Glomerular endothelial cell (primary cell): Measurements from ENCODE around the gene PTPRD. TPM values are rescaled to one million over a fixed set of nuclear protein-coding genes. Genes with fewer than 3 reads are reported as not detected.

Experiments
- DNase-seq: peaks from one replicate; pipeline ENCODE4 v3.0.0-alpha.2; 2011; ENCODE audit warnings: low read depth, low spot score; ENCODE audit errors: extremely low read depth
- total RNA-seq: library from RNA; depleted of rRNA; stranded (reverse); fragments of >200 nt; gene quantifications from 2 replicates; pipeline ENCODE4 v1.2.3, GENCODE V29; 2015

Gene PTPRD
- 1.3 and 4.1 TPM in 2 replicates for total RNA-seq

- DNase-seq, result no peak
These were observed at the start of gene PTPRD for GRCh38 chr9:10612641-10613398. Gene PTPRD, minus strand, starts transcription at chr9:10613002.

- no peak for DNase-seq
These were observed 49.2 kb upstream of the PTPRD start for GRCh38 chr9:10661994-10662393.

- no peak for DNase-seq
These were observed 48.6 kb upstream of the PTPRD start for GRCh38 chr9:10661376-10661775.

- no peak for DNase-seq
These were observed 38.2 kb upstream of the PTPRD start for GRCh38 chr9:10651012-10651411.

GRCh38 chr9:10649076-10649475, 36.3 kb upstream of the PTPRD start:
- DNase-seq, result no peak

GRCh38 chr9:10633785-10634184, 21.0 kb upstream of the PTPRD start:
- no peak for DNase-seq

GRCh38 chr9:10614196-10614800, 1.5 kb upstream of the PTPRD start:
- no peak for DNase-seq

- DNase-seq, result no peak
These were observed 617 bp upstream of the PTPRD start for GRCh38 chr9:10613419-10613818.

GRCh38 chr9:10605388-10605787, 7.4 kb downstream of the PTPRD start:
- no peak for DNase-seq

- no peak for DNase-seq
These were observed 7.9 kb downstream of the PTPRD start for GRCh38 chr9:10604927-10605326.

- DNase-seq, result no peak
These were observed 15.0 kb downstream of the PTPRD start for GRCh38 chr9:10597801-10598200.

GRCh38 chr9:10594482-10594881, 18.3 kb downstream of the PTPRD start:
- DNase-seq, result no peak

- DNase-seq, result no peak
These were observed 26.4 kb downstream of the PTPRD start for GRCh38 chr9:10586407-10586806.

GRCh38 chr9:10571699-10572098, 41.1 kb downstream of the PTPRD start:
- no peak for DNase-seq

GRCh38 chr9:10566848-10567247, 46.0 kb downstream of the PTPRD start:
- DNase-seq, result no peak

GRCh38 chr9:10562581-10563343, 50.0 kb downstream of the PTPRD start:
- no peak for DNase-seq

- no peak for DNase-seq
These were observed 64.5 kb downstream of the PTPRD start for GRCh38 chr9:10548348-10548747.

- DNase-seq, result no peak
These were observed 74.7 kb downstream of the PTPRD start for GRCh38 chr9:10538073-10538472.

GRCh38 chr9:10534850-10535249, 78.0 kb downstream of the PTPRD start:
- no peak for DNase-seq

- no peak for DNase-seq
These were observed 86.8 kb downstream of the PTPRD start for GRCh38 chr9:10525972-10526371.

- no peak for DNase-seq
These were observed 89.6 kb downstream of the PTPRD start for GRCh38 chr9:10523164-10523563.

GRCh38 chr9:10512144-10512543, 100.7 kb downstream of the PTPRD start:
- no peak for DNase-seq
